AG10803 (cell line): ENCODE results near the gene REV3L.

Source experiments
- DNase-seq: peaks from one replicate; pipeline ENCODE4 v3.0.0; 2010; ENCODE audit warnings: low read depth
- H3K4me3 ChIP-seq: 2 replicates; pipeline ENCODE4 v1.5.1; 2011; ENCODE audit warnings: mild to moderate bottlenecking, low read length, control low read depth
- TF ChIP-seq, protein P1 (sequence below): conservative IDR thresholded peaks from 2 replicates; pipeline ENCODE4 v1.5.1; 2011; ENCODE audit warnings: mild to moderate bottlenecking, low read length, control low read depth, inconsistent platforms

Gene REV3L

DNA sequence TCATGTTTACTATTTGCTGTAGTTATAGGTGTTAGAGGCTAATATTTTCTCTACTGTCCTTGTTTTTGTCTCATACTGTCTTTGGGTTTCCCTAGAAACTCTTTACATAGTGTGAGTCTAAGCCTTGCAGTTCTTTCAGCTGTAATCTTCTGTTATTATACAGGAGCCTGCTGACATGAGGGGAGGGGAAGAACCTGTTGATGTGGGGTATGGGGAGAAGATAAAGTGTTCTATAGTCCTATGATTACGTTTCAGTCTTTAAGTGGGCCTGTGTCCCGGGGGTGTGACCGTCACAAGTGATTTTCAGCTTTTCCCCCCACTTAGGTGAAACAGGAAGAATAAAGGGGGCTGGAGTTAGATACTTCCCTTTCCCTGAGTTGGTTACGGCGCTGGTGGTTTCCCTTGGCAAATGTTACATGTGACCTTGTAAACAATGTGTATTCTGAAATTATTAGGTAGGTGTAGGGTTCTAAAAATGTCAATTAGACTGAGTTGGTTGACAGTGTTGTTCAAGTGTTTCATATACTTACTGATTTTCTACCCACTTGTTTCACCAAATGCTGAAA is 41.3 kb downstream of the REV3L start:
- H3K4me3 ChIP-seq, result no peak overlapping the region
- TF ChIP-seq, protein P1, sequence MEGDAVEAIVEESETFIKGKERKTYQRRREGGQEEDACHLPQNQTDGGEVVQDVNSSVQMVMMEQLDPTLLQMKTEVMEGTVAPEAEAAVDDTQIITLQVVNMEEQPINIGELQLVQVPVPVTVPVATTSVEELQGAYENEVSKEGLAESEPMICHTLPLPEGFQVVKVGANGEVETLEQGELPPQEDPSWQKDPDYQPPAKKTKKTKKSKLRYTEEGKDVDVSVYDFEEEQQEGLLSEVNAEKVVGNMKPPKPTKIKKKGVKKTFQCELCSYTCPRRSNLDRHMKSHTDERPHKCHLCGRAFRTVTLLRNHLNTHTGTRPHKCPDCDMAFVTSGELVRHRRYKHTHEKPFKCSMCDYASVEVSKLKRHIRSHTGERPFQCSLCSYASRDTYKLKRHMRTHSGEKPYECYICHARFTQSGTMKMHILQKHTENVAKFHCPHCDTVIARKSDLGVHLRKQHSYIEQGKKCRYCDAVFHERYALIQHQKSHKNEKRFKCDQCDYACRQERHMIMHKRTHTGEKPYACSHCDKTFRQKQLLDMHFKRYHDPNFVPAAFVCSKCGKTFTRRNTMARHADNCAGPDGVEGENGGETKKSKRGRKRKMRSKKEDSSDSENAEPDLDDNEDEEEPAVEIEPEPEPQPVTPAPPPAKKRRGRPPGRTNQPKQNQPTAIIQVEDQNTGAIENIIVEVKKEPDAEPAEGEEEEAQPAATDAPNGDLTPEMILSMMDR, result no peak
- DNase-seq, result no peak

DNA sequence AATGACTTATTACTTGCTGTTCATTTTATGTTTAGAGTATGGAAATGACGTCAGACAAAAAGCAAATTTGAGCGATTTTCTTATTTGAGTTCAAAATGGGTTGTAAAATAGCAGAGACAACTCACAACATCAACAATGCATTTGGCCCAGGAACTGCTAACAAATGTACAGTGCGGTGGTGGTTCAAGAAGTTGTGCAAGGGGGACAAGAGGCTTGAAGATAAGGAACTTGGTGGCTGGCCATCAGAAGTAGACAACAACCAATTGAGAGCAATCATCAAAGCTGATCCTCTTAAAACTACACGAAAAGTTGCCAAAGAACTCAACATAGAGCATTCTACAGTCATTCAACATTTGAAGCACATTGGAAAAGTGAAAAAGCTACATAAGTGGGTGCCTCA is 43.8 kb downstream of the REV3L start:
- TF ChIP-seq, protein P1, result no peak
- DNase-seq, result no peak
- H3K4me3 ChIP-seq, result no peak overlapping the region

DNA sequence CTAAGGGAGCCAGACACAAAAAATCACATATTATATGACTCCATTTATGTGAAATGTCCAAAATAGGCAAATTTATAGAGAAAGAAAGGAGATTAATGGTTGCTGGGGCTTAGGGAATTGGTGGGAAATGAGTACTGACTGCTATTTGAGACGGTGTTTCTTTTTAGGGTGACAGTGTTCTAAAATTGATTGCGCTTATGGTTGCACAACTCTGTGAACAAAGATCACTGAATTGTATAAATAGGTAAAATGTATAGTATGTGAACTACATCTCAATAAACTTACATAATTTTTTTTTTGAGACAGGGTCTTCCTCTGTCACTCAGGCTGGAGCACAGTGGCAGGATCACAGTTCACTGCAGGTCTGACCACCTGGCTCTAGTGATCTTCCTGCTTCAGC is 45.4 kb downstream of the REV3L start:
- H3K4me3 ChIP-seq, result no peak overlapping the region
- TF ChIP-seq, protein P1, result no peak
- DNase-seq, result no peak

DNA sequence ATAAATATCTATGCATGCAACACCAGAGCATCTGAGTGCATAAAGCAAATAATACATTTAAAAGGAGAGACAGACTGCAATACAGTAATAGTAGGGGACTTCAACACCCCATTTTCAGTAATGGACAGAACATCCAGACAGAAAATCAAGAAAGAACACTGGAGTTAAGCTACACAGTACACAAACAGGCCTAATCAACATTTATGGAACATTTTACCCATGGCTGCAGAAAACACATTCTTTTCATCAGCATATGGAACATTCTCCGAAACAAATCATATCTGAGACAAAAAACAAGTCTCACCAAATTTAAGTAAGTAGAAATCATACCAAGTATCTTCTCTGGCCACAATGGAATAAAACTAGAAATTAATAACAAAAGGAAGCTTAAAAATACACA is 50.5 kb downstream of the REV3L start:
- no peak for DNase-seq
- no peak overlapping the region for H3K4me3 ChIP-seq
- TF ChIP-seq, protein P1, result no peak

DNA sequence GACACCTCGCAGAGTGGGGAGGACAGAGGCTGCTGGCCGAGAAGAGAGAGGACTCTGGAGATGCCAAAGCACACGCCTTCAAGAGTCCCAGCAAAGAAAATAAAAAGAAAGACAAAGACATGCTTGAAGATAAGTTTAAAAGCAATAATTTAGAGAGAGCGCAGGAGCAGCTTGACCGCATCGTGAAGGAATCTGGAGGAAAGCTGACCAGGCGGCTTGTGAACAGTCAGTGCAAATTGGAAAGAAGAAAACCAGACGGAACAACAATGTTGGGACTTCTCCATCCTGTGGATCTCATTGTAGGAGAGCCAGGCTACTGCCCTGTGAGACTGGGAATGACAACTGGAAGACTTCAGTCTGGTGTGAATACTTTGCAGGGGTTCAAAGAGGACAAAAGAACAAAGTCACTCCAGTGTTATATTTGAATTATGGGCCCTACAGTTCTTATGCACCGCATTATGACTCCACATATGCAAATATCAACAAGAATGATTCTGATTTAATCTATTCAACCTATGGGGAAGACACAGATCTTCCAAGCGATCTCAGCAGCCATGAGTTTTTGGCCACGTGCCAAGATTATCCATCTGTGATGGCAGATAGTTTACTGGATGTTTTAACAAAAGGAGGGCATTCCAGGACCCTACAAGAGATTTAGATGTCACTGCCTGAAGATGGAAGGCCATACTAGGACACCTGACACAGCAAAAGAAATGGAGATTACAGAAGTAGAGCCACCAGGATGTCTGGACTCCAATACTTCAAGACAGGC is 52.2 kb downstream of the REV3L start:
- TF ChIP-seq, protein P1, result no peak
- no peak overlapping the region for H3K4me3 ChIP-seq
- DNase-seq, result no peak

DNA sequence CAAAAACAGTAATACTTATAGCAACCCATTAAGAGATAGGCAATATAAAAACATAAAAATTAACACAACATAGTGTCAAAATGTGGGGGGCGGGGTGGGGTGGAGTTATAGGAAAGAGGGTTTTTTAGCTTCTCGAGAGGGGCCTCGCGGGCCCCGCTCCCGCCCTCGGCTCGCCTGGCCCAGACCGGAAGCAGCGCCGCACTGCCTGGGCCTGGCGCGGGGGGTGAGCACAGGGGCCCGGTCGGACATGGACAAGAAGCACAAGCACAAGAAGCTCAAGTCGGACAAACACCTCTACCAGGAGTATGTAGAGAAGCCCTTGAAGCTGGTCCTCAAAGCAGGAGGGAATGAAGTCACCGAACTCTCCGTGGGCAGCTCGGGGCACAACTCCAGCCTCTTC is 53.4 kb downstream of the REV3L start:
- TF ChIP-seq, protein P1, result no peak
- no peak for DNase-seq
- H3K4me3 ChIP-seq, result no peak overlapping the region

DNA sequence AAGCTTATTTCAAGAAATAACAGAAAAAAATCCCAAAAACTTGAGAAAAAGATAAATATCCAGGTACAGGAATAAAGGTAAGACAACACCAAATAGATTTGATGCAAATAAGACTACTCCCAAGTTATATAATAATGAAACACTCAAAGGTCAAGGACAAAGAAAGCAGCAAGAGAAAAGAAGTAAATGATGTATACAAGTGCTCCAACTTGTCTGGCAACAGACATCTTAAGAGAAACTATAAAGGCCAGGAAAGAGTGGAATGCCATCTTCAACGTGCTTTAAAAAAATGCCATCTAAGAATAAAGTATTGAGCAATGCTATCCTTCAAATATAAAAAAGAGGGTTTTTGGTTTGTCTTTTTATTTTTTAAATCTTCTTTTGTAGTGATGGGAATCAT is 54.2 kb downstream of the REV3L start:
- TF ChIP-seq, protein P1, result no peak
- H3K4me3 ChIP-seq, result no peak overlapping the region
- no peak for DNase-seq
